Measurements from ENCODE around the gene SPDYE18.
"Not testable (repeated sequence)": the region's sequence is repeated elsewhere in the genome, so short reads cannot be mapped to it uniquely, and the experiment has no call there.

DNA sequence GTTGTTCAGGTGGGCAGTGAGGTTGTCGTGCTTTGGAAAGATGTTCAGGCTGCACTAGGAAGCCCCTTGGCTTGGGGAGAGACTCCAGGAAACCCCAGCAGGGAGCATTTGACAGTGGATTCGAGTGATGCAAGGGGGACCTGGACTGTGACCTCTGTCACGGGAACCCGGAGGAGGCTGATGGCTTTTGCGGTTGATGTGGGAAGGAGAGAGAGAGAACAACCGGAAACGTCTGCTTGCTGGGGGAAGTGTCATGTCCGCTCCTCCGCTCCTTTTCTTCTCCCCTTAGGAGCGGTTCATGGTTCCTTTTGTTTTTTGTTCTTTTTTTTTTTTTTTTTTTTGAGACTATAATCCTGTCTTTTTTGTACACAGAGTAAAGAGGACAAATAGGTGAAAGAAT, 36.0 kb downstream of the SPDYE18 start:
- TF ChIP-seq, protein P1, sequence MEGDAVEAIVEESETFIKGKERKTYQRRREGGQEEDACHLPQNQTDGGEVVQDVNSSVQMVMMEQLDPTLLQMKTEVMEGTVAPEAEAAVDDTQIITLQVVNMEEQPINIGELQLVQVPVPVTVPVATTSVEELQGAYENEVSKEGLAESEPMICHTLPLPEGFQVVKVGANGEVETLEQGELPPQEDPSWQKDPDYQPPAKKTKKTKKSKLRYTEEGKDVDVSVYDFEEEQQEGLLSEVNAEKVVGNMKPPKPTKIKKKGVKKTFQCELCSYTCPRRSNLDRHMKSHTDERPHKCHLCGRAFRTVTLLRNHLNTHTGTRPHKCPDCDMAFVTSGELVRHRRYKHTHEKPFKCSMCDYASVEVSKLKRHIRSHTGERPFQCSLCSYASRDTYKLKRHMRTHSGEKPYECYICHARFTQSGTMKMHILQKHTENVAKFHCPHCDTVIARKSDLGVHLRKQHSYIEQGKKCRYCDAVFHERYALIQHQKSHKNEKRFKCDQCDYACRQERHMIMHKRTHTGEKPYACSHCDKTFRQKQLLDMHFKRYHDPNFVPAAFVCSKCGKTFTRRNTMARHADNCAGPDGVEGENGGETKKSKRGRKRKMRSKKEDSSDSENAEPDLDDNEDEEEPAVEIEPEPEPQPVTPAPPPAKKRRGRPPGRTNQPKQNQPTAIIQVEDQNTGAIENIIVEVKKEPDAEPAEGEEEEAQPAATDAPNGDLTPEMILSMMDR (IDR thresholded peaks at IDR 0.05; ENCODE audit: borderline replicate concordance, extremely low read depth, low read length, poor library complexity, severe bottlenecking) = not testable (repeated sequence)
- not testable (repeated sequence) for TF ChIP-seq EZH2 (IDR thresholded peaks at IDR 0.05; ENCODE audit: borderline replicate concordance, low read depth, low read length, severe bottlenecking)
